Stimulated activated CD4-positive, alpha-beta T cell treated with anti-CD3 and anti-CD28 coated beads, Interleukin-1b, Interleukin-23, amount 100 ng/mL, for 1 hour (primary cell): ENCODE results near the gene SHC2.

ENCODE experiments used
- DNase-seq, 2 donors: peaks; one replicate each; pipeline ENCODE4 v3.0.0-alpha.2; 2020; ENCODE audit warnings: low read depth in 2 of 2

Gene SHC2, protein sequence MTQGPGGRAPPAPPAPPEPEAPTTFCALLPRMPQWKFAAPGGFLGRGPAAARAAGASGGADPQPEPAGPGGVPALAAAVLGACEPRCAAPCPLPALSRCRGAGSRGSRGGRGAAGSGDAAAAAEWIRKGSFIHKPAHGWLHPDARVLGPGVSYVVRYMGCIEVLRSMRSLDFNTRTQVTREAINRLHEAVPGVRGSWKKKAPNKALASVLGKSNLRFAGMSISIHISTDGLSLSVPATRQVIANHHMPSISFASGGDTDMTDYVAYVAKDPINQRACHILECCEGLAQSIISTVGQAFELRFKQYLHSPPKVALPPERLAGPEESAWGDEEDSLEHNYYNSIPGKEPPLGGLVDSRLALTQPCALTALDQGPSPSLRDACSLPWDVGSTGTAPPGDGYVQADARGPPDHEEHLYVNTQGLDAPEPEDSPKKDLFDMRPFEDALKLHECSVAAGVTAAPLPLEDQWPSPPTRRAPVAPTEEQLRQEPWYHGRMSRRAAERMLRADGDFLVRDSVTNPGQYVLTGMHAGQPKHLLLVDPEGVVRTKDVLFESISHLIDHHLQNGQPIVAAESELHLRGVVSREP

DNA sequence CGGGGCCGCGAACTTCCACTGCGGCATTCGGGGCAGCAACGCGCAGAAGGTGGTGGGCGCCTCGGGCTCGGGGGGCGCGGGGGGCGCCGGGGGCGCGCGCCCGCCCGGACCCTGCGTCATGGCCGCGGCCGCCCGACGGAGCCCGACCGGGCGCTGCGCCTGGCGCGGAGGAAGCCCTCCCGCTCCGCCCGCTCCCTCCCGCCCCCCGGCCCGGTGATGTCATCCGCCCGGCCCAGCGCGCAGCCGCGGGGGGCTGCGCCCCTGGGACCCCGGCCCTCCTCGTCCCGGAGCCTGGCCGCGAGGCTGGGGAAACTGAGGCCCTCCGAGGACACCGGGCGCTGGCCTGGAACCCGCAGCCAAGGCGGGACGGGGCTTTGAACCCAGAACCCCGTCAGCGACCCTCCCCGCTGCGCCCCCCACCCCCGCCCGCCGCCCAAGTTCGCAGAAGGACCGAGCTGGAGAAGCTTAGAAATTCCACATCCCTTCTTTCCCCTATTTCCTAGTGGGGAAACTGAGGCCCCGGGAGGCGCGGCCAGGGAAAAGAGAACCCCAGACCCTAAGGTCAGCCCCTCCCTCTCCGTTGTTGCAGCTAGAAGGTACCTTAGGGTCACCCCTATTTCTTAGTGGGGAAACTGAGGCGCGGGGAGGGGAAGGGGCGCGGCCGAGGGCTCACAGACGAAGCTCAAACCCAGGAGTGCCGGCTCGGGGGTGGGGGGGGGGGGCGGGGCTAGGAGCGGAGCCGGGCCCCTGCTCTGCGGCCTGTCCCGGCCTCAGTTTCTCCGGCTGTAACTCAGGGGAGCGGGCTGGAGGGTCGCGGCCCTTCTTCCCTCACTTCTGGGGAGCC lies at the start of gene SHC2:
SHC2 (minus strand) TSS at position 157 of the 844 bp plus-strand sequence; CDS start at position 120, 37 bp downstream.
- no peak for DNase-seq

DNA sequence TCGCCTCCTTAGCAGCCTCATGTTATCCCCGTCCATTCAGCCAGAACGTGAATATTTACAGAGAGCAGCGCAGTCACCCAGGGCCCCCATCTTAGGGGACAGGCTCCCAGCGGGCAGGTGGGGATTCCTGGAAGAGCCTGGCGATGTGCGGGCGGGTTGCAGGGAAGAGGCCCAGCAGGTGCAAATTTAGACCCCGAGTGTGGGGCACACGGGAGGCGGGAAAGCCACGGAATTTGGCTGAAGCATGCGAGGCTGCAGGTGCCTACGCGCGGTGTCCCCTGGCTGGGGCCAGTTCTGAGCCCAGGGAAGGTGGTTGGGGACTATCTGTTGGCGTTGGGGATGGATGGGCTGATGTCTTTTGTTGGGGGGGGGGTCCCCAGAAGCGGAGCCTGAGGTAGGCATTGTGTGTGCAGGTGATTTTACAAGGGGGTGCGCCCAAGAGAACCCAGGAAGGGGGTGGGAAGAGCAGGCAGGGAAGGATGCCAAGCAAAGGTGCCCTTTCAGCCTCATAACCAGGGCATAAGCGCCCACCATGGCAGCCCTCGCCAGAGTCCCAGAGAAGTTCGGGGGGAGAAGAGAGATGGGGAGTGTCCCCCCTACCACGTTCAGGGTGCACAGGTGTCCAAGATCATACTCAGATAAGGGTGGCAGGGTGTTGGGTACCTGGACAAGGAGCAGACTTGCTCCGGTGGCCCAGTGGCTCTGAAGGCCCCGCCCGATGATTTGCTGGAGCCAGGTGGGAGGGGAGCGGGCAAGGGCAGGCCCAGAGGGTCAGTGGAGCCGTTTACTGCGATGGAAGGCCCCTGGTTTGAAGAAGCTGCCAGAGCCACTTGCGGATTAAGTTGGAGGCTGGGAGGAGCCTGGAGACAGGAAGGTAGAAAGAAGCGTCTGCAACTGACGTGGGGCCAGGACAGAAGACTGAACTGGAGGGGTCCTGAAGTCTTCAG lies 47.6 kb upstream of the SHC2 start:
- DNase-seq = no peak

DNA sequence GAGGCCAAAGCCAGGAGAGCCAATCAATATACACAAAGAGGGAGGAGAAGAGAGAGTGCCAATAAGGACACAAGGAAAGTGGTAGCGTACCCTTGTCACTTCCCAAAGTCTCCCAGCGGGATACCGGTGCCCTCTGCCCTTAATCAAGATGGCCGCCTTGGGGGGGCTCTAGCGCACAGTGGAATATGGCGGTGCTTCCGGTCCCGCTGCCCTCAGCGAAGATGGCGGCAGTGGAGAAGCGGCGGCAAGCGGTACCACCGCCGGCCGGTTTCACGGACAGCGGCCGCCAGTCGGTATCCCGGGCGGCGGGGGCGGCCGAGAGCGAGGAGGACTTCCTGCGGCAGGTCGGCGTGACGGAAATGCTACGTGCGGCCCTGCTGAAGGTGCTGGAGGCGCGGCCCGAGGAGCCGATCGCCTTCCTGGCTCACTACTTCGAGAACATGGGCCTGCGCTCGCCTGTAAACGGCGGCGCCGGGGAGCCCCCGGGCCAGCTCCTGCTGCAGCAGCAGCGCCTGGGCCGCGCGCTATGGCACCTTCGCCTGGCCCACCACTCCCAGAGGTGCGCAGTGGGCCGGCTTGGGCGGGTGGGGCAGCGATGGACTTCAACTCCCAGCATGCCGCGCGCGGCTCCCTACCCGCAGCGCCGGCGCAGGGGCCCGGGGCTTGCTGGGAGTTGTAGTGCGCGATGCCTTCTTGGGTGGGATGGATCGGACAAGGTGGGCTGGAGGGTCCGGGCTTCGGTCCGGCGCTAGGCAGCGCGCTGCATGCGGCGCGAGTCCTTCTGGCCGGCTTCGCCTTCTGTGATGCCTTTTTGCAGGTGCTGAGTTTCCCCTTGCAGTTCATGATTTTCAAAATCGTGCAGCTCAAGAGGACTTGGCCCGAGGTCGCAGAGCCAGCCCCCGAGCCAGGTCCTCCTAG lies 46.7 kb upstream of the SHC2 start, which contains the start of gene TPGS1:
TPGS1 (plus strand) TSS at position 212 of the 918 bp plus-strand sequence; CDS start at position 222, 10 bp downstream.
- peak; percentile 58 to 65 for DNase-seq

DNA sequence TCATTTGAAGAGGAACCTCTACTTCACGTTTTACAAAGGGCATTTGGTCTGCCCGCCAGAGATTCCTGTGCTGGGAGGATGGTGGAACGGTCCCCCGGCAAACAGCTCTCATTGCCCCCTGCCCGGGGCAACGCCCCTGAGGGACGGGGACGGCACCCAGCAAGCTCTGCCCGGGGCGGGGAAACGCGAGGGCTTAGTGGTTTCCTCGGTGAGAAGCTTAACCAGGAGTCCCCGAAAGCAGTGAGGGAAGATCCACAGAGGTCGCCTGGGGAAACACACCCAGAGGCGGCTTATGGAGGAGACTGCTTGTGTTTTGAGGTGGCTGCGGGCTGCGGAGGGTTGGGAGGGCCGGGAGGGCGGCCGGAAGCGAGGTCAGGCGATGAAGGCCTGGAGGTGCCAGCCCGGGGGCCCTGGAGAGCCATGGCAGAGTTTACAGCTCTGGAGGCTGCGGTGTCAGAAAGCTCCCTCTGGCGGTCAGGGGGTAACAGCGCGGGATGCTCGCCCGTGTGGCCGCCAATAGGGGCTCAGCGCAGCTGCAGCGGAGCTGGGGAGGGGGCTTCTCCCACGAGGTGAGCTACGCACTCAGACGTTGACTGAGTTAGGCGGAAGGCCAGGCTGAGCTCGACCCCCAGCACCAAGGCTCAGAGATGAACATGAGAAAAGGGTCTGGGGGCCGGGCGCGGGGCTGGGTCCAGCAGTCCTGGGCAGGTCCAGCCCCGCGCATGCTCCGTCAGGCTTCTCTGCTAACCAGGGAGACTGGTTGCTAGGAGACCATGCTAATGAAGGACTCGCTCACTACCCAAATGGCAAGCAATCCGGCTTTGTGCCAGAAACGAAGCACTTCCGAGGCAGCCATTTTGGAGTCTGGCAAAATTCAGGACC lies 45.8 kb upstream of the SHC2 start:
- DNase-seq = peak; percentile 71 to 84

DNA sequence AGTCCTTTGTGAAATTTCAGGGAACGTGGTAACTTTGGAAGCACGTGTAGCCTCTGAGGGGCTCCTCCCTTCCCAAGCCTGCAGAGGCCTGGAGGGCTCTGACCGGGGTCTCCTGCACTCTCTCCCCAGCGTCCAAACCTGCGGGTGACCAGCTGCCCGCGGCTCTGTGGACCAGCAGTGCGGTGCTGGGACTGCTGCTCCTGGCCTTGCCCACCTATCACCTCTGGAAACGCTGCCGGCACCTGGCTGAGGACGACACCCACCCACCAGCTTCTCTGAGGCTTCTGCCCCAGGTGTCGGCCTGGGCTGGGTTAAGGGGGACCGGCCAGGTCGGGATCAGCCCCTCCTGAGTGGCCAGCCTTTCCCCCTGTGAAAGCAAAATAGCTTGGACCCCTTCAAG lies 43.8 kb upstream of the SHC2 start:
- DNase-seq = no peak

DNA sequence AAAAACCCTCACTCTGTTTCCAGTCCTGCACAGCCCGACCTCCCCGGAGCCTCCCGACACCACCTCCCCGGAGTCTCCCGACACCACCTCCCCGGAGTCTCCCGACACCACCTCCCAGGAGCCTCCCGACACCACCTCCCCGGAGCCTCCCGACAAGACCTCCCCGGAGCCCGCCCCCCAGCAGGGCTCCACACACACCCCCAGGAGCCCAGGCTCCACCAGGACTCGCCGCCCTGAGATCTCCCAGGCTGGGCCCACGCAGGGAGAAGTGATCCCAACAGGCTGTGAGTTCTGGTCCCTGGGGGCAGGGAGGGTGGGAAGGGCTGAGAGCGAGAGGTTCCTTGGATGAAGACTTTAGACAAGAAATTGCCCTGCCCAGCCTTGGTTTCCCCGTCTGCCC lies 40.8 kb upstream of the SHC2 start:
- DNase-seq = no peak

DNA sequence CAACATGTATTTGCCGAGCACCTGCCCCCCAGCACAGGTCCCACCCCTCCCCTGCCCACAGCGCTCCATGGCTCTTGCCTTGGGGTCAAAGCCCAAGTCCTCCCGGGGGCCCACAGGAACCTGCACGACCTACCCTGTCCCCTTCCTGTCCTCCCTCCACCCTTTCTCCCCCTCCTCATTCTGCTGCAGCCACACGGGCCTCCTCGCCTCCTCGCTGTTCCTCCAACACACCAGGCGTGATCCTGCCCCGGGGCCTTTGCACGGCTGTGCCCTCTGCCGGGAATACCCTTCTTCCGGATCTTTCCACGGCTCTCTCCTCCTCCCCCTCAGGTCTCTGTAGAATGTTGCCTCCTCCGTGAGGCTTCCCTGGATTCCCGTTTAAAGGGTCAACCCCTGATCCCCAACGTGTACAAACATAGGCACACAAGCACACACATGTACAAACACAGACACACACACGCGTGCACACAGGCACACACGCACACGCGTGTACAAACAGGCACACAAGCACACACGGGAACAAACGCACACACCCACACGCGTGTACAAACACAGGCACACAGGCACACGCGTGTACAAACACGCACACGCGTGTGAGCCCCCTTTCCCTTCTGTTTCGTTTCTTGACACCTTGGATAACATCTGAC lies 38.3 kb upstream of the SHC2 start:
- no peak for DNase-seq

DNA sequence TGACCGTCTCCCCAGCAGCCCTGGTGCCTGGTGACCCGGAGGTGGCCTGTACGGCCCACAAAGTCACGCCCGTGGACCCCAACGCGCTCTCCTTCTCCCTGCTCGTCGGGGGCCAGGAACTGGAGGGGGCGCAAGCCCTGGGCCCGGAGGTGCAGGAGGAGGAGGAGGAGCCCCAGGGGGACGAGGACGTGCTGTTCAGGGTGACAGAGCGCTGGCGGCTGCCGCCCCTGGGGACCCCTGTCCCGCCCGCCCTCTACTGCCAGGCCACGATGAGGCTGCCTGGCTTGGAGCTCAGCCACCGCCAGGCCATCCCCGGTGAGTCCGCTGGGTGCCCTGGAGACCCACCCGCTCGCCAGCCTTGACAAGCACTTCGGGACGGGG lies 37.7 kb upstream of the SHC2 start:
- DNase-seq = no peak

DNA sequence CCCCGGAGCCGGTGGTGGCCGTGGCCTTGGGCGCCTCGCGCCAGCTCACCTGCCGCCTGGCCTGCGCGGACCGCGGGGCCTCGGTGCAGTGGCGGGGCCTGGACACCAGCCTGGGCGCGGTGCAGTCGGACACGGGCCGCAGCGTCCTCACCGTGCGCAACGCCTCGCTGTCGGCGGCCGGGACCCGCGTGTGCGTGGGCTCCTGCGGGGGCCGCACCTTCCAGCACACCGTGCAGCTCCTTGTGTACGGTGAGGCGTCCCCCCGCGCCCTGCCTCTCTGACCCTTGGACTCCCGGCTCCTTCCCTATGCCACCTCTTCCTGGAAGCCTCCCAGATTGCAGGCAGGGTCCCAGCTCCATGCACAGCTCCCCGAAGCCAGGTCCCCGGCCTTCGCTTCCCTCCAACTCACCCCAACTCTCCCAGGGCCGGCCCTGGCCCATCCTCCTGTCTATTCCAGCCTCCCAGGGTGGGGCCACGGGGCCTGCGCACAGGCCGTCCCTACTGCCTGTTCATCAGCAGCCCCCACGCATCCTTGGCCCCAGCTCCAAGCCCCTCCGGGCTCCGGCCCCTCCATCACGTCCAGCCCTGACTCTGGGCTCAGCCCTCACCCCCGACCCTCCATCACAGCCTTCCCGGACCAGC lies 37.2 kb upstream of the SHC2 start:
- DNase-seq = no peak

DNA sequence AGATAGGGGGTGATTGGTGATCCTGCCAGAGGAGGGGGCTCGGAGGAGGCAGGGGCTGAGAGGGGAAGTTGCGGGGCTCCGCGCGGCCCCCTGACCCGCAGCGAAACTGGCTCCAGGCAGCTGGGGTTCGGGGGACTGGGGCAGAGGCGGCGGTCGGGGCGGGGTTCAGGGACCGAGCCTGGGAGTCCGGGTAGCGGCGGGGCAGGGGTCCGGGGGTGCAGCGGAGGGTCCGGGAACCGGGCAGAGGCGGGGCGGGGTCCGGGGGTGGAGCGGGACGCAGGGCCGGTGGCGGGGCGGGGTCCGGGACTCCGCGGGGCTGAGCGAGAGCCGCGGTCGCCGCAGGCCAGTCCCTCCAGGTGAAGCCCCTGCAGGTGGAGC lies 36.6 kb upstream of the SHC2 start:
- no peak for DNase-seq

DNA sequence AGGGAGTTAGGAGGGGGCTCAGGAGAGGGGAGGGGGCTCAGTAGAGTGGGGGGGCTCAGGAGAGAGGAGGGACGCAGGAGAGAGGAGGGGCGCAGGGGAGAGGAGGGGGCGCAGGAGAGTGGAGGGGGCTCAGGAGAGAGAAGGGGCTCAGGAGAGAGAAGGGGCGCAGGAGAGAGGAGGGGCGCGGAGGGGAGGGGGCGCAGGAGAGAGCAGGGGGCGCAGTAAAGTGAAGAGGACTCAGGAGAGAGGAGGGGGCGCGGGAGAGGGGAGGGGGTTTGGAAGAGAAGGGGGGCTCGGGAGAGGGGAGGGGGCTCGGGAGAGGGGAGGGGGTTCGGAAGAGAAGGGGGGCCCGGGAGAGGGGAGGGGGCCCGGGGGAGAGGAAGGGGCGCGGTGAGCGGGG lies 36.2 kb upstream of the SHC2 start:
- no peak for DNase-seq

DNA sequence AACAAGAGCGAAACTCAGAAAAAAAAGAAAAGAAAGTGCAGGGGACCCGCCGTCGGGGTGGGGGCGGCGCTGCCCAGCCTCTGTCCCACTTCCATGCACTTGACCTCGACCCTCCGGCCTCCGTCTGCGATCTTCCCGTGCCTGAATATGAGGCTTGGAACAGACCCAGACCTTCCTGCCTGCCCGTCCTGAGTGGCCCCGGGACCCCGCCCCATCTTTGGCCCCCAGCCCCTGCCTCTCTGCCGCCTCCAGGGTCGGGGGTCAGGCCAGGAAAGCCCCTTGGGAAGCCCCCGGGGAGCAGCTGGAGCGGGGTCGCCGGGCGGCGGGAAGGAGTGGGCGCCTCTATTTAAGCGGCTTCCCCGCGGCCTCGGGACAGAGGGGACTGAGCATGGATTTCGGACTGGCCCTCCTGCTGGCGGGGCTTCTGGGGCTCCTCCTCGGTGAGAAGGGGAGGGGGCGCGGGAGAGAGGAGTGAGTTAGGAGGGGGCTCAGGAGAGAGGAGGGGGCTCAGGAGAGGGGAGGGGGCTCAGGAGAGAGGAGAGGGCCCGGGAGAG lies 35.4 kb upstream of the SHC2 start, which contains the start of gene MADCAM1:
MADCAM1 (plus strand) TSS at position 375 of the 554 bp plus-strand sequence; CDS start at position 389, 14 bp downstream.
- DNase-seq = no peak

DNA sequence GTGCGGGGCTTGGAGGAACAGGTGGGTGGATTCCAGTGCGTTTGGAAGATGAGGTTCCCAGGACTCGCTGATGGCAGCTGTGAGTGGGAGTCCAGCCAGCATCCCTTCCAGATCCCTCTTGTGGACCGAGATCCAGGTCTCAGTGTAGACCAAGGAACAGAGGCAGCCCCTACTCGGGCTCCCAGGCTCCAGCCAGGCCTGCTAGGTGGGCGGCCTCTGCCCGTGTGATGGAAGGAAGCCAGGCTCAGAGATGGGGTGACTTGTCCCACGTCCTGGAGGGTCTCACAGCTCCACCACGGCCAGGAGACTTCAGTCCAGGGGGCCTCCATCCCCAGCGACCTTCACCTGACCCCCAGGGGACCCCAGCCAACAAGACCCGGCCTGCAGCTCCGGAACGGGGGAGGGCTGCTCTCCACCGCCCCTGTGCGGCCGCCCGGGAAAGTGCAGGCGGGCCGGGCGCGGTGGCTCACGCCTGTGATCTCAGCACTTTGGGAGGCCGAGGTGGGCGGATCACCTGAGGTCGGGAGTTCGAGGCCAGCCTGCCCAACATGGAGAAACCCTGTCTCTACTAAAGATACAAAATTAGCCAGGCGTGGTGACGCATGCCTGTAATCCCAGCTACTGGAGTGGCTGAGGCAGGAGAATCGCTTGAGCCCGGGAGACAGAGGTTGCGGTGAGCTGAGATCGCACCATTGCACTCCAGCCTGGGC lies 34.7 kb upstream of the SHC2 start:
- DNase-seq = no peak

DNA sequence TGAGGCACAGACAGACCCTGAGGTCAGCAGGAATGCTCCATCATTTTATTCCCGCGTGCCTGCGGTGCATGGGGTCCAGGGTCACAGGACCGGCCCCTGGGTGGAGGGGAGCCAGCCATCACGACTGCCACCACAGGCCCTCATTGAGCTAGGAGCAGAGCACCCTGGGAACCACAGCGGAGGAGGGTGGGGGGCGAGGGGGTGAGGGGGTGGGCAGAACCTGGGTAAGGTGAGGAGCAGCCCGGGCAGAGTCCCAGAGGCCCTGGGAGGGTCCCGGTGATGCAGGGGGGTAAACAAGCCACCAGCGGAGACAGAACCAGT lies 34.2 kb upstream of the SHC2 start:
- no peak for DNase-seq

DNA sequence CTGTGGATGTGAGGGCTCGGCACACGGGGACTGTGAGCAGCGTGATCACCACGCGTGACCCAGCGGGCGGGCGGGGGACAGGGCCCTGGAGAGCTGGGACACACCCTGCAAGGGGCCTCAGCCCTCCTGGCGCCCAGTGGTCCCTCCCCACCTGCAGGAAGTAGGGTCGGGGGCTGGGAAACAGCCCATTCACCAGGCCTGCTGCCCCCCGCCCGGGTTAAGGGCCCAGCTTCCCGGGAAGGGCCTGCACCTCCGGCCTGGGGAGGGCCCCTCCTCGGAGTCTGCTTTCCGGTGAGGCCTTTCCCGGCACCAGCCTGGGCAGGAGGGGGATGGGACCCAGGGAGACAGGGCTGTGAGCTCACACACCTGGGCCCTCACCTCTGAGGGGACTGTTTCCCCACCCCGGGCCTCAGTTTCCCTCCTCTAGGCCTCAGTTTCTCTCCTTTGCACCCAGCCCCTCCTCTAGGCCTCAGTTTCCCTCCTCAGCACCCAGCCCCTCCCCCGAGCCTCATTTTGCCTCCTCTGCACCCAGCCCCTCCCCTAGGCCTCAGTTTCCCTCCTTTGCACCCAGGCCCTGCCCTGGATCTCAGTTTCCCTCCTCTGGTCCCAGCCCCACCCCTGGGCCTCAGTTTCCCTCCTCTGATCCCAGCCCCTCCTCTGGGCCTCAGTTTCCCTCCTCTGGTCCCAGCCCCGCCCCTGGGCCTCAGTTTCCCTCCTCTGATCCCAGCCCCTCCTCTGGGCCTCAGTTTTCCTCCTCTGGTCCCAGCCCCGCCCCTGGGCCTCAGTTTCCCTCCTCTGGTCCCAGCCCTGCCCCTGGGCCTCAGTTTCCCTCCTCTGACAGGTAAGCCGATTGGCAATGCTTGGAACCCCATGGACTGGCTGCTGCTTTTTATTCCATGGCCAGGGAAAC lies 33.6 kb upstream of the SHC2 start:
- DNase-seq = no peak
